Gastroesophageal sphincter (tissue), 3 donors: ENCODE data around the gene PARL.

Experiments used
- CTCF ChIP-seq, 4 experiments: fragments of 200-600 bp in 2 of 4; fragments of 450-650 bp in 2 of 4; sonication (generic) in 1 of 4; IDR thresholded peaks; one replicate each; pipeline ENCODE4 v1.5.1; 2017 to 2019; ENCODE audit warnings: antibody characterized with exemption in 4 of 4, mild to moderate bottlenecking in 2 of 4, moderate library complexity in 2 of 4
- EP300 ChIP-seq: sonication (generic); formaldehyde crosslinking; IDR thresholded peaks from one replicate; pipeline ENCODE4 v1.6.1; 2017; ENCODE audit warnings: antibody characterized with exemption, mild to moderate bottlenecking
- POLR2A ChIP-seq, 2 donors: fragments of 450-650 bp; IDR thresholded peaks; one replicate each; pipeline ENCODE4 v1.6.1; 2017; ENCODE audit warnings: antibody characterized with exemption in 2 of 2, mild to moderate bottlenecking in 2 of 2, moderate library complexity in 1 of 2
- POLR2AphosphoS5 ChIP-seq: sonication (generic); formaldehyde crosslinking; IDR thresholded peaks from one replicate; pipeline ENCODE4 v1.6.1; 2017; ENCODE audit warnings: antibody characterized with exemption

- TF ChIP-seq POLR2A (IDR thresholded peaks at IDR 0.05) (no peak), CTCF (IDR thresholded peaks at IDR 0.05) (no peak), EP300 (no peak), POLR2AphosphoS5 (no peak)
Observed at GRCh38 chr3:183807881-183808280, 76.8 kb downstream of the PARL start.
